Loucy (cell line): Measurements from ENCODE around the gene CADM1.

Experiments
- CTCF ChIP-seq: fragments of 200-600 bp; sonication (generic); conservative IDR thresholded peaks from 2 replicates; pipeline ENCODE4 v1.5.1; 2014; ENCODE audit warnings: mild to moderate bottlenecking, antibody characterized with exemption, low read length
- EZH2phosphoT487 ChIP-seq: fragments of 200-600 bp; IDR thresholded peaks from 2 replicates; pipeline ENCODE4 v1.6.1; 2018; ENCODE audit warnings: antibody characterized with exemption, mild to moderate bottlenecking, moderate library complexity, borderline replicate concordance

GRCh38 chr11:115515647-115516395, 11.6 kb upstream of the CADM1 start:
- TF ChIP-seq CTCF (no peak), EZH2phosphoT487 (no peak)
